HCT116 (cell line): ENCODE measurements around the gene LRPPRC. TPM values are rescaled to one million over a fixed set of nuclear protein-coding genes. Genes with fewer than 3 reads are reported as not detected.

Source experiments
- ATAC-seq: fragments of 200-7000 bp; cut with Tn5 transposase; 2 replicates; pipeline ENCODE4 v1.9.1; 2020; ENCODE audit warnings: mild to moderate bottlenecking, moderate library complexity
- BruUV-seq: library from RNA; stranded (reverse); fragments of 400-500 nt; replicated peaks from 2 replicates; lab custom pipeline; 2021; lab: Mats Ljungman, UMichigan
- CTCF ChIA-PET: fragments of 300-600 bp; sonication (Branson Sonifier 250); formaldehyde crosslinking; loops from one replicate; lab custom pipeline; 2021; ENCODE audit warnings: antibody characterized with exemption; lab: Charles Lee
- POLR2A ChIA-PET: fragments of 300-600, 350-600 bp; sonication (Branson Sonifier 250); formaldehyde crosslinking; loops from one replicate; lab custom pipeline; 2021; ENCODE audit warnings: antibody characterized with exemption; lab: Charles Lee
- RAD21 ChIA-PET, 2 experiments: fragments of 300-600 bp; sonication (Branson Sonifier 250); formaldehyde crosslinking; loops; one replicate each; lab custom pipeline; 2023; ENCODE audit warnings: low total read pairs in 2 of 2; ENCODE audit not compliant: uncharacterized antibody in 2 of 2, unreplicated experiment in 2 of 2, low non-redundant PET in 1 of 2; lab: Charles Lee
- DNase-seq: peaks from one replicate; pipeline ENCODE4 v3.0.0-alpha.2; 2010; ENCODE audit warnings: low read depth, low spot score
- H2AFZ ChIP-seq: fragments of 200-600 bp; shearing (Covaris generic), sonication (generic); 2 replicates; pipeline ENCODE4 v1.6.1; 2017; ENCODE audit warnings: low read depth, mixed run types, mixed read lengths, antibody characterized with exemption, low read length; ENCODE audit not compliant: poor library complexity, severe bottlenecking
- H3K27ac ChIP-seq: 2 replicates; pipeline ENCODE4 v1.5.1; 2012; ENCODE audit warnings: low read depth, low read length
- H3K27me3 ChIP-seq: fragments of 200-600 bp; sonication (generic); 2 replicates; pipeline ENCODE4 v1.6.1; 2016; ENCODE audit warnings: mixed run types, low read length, mixed read lengths; ENCODE audit not compliant: insufficient read depth
- H3K36me3 ChIP-seq, 2 experiments: fragments of 200-500 bp in 1 of 2; fragments of 200-600 bp in 1 of 2; sonication (Bioruptor generic) in 1 of 2; sonication (generic) in 1 of 2; 2 replicates each; pipeline versions ENCODE4 v1.5.1 to v1.6.1; 2014 to 2016; ENCODE audit warnings: low read length in 2 of 2, inconsistent platforms in 1 of 2, mixed read lengths in 1 of 2, mixed run types in 1 of 2; ENCODE audit not compliant: insufficient read depth in 2 of 2, control insufficient read depth in 1 of 2
- H3K4me1 ChIP-seq, 2 experiments: fragments of 200-600 bp in 1 of 2; sonication (generic) in 1 of 2; 2 replicates each; pipeline versions ENCODE4 v1.5.1 to v1.6.1; 2012 to 2017; ENCODE audit warnings: low read length in 2 of 2, inconsistent platforms in 1 of 2, mild to moderate bottlenecking in 1 of 2, mixed read lengths in 1 of 2, mixed run types in 1 of 2, moderate library complexity in 1 of 2; ENCODE audit not compliant: insufficient read depth in 2 of 2, control insufficient read depth in 1 of 2
- H3K4me2 ChIP-seq: fragments of 200-600 bp; sonication (generic); 2 replicates; pipeline ENCODE4 v1.6.1; 2017; ENCODE audit warnings: mixed run types, low read length, mixed read lengths
- H3K4me3 ChIP-seq, 2 experiments: fragments of 200-600 bp in 1 of 2; sonication (generic) in 1 of 2; replicated peaks in 1 of 2; 2 replicates each; pipeline ENCODE4 v1.5.1; 2011 to 2016; ENCODE audit warnings: low read length in 2 of 2, control low read depth in 1 of 2, low read depth in 1 of 2, mild to moderate bottlenecking in 1 of 2, mixed read lengths in 1 of 2, mixed run types in 1 of 2
- H3K79me2 ChIP-seq: fragments of 200-600 bp; sonication (generic); 2 replicates; pipeline ENCODE4 v1.6.1; 2017; ENCODE audit warnings: mild to moderate bottlenecking, mixed run types, low read length, moderate library complexity, mixed read lengths; ENCODE audit not compliant: insufficient read depth
- H3K9ac ChIP-seq: fragments of 200-600 bp; sonication (generic); 2 replicates; pipeline ENCODE4 v1.6.1; 2016; ENCODE audit warnings: low read length, mixed read lengths
- H3K9me2 ChIP-seq: fragments of 200-600 bp; sonication (generic), shearing (Covaris generic); 2 replicates; pipeline ENCODE4 v1.6.1; 2017; ENCODE audit warnings: mixed run types, mild to moderate bottlenecking, moderate library complexity; ENCODE audit not compliant: insufficient read depth
- H3K9me3 ChIP-seq, 2 experiments: fragments of 200-500 bp in 1 of 2; fragments of 200-600 bp in 1 of 2; sonication (Bioruptor generic) in 1 of 2; sonication (generic) in 1 of 2; 2 replicates each; pipeline ENCODE4 v1.6.1; 2014 to 2017; ENCODE audit warnings: low read length in 2 of 2, mixed read lengths in 2 of 2, inconsistent platforms in 1 of 2, low read depth in 1 of 2, mild to moderate bottlenecking in 1 of 2, mixed run types in 1 of 2, moderate library complexity in 1 of 2; ENCODE audit not compliant: control insufficient read depth in 1 of 2, insufficient read depth in 1 of 2
- H4K20me1 ChIP-seq: fragments of 200-600 bp; sonication (generic), shearing (Covaris generic); 2 replicates; pipeline ENCODE4 v1.6.1; 2017; ENCODE audit warnings: mixed run types, mild to moderate bottlenecking, moderate library complexity; ENCODE audit not compliant: insufficient read depth
- ATF3 ChIP-seq: IDR thresholded peaks from 2 replicates; pipeline ENCODE4 v1.6.1; 2012
- JUND ChIP-seq: IDR thresholded peaks from 2 replicates; pipeline ENCODE4 v1.6.1; 2012
- POLR2A ChIP-seq: IDR thresholded peaks from 2 replicates; pipeline ENCODE4 v1.7.0; 2011; ENCODE audit warnings: borderline replicate concordance; ENCODE audit not compliant: insufficient read depth, insufficient read length; ENCODE audit errors: extremely low read depth
- POLR2AphosphoS5 ChIP-seq: IDR thresholded peaks from 2 replicates; pipeline ENCODE4 v1.6.1; 2011; ENCODE audit warnings: mild to moderate bottlenecking, low read depth, low read length, moderate library complexity
- SIN3A ChIP-seq: IDR thresholded peaks from 2 replicates; pipeline ENCODE4 v1.6.1; 2012; ENCODE audit warnings: low read depth
- YY1 ChIP-seq: IDR thresholded peaks from 2 replicates; pipeline ENCODE4 v1.6.1; 2011; ENCODE audit warnings: low read length, low read depth, moderate library complexity, mild to moderate bottlenecking; ENCODE audit not compliant: insufficient replicate concordance; ENCODE audit errors: extremely low read depth
- ZNF274 ChIP-seq: fragments of 200-500 bp; sonication (Bioruptor generic); IDR thresholded peaks from 2 replicates; pipeline ENCODE4 v1.6.1; 2014; ENCODE audit warnings: mild to moderate bottlenecking, low read depth, low read length, inconsistent platforms
- intact Hi-C: fragments of 100-400 bp; cut with micrococcal nuclease; formaldehyde crosslinking; loops from 2 replicates; pipeline ENCODE4 v1.10.0; 2022
- total RNA-seq: library from RNA; stranded (reverse); gene quantifications from one replicate; pipeline ENCODE4 v1.2.1, GENCODE V29; 2021; ENCODE audit not compliant: unreplicated experiment
- TF ChIP-seq, protein P1 (sequence below): IDR thresholded peaks from 2 replicates; pipeline ENCODE4 v1.6.1; 2012; ENCODE audit warnings: low read depth

The LRPPRC gene
- total RNA-seq, 1 experiment from 2014 or later, result 210 TPM

- DNase-seq (no peak), ATAC-seq (no peak)
- H3K27ac ChIP-seq, result no peak overlapping the region
- ChIA-PET POLR2A (no interaction called here), CTCF (no interaction called here), RAD21 (no interaction called here)
- TF ChIP-seq POLR2A, result no peak
- H3K27me3 ChIP-seq, result peaks cover 6% of the 10 kb centered on the region; the same call in 1 of the 2 replicates
- H2AFZ ChIP-seq, result no peak overlapping the region
- no peaks in the 10 kb centered on the region for H3K36me3 ChIP-seq
- no peaks in the 10 kb centered on the region for H4K20me1 ChIP-seq
- H3K79me2 ChIP-seq, result no peaks in the 10 kb centered on the region
- no peak overlapping the region for H3K4me3 ChIP-seq
- H3K4me2 ChIP-seq, result no peak overlapping the region
- no TSS peak for BruUV-seq
- H3K4me1 ChIP-seq, result no peaks in the 10 kb centered on the region
- H3K9me2 ChIP-seq, result no peaks in the 10 kb centered on the region
- intact Hi-C loops, result no loop called here
- H3K9ac ChIP-seq, result no peak overlapping the region
- H3K9me3 ChIP-seq, result no peaks in the 10 kb centered on the region
Observed at GRCh38 chr2:44004735-44005602, 9.2 kb upstream of the LRPPRC start.

DNA sequence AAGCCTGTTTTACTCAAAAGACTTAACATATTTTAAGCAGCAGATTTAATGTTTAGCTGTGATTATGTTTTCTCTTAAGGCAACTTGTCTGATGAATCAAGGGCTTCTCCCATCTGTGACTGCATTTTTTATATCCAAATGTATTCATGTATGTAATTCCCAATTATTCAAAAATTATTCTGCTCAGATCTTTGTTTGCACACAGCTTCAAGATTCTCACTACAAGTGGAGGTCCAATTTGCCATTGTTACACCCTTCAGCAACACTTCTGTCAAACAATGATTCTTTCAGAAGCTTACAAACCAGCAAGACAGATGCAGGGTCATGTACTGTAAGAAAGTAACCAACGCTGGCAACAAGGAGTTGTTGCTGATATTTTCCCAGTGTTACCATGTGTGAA, 5.9 kb upstream of the LRPPRC start:
- CTCF ChIA-PET, result interaction anchor here (1.1 kb wide), 1 partner anchor 10 kb away, joined by 3 read pairs; no protein-coding TSS in a partner anchor

More for the DNA sequence above, 5.9 kb upstream of the LRPPRC start:
- Histone ChIP-seq H2AFZ (no peak overlapping the region), H3K4me3 (no peak overlapping the region), H3K27ac (no peak overlapping the region), H3K4me2 (no peak overlapping the region), H3K4me1 (peaks cover 0 to 4% of the 10 kb centered on the region in 2 experiments; a peak in 1 of 4 replicates), H3K9ac (no peak overlapping the region), H3K27me3 (no peaks in the 10 kb centered on the region), H4K20me1 (no peaks in the 10 kb centered on the region), H3K9me2 (no peaks in the 10 kb centered on the region), H3K36me3 (no peaks in the 10 kb centered on the region), H3K9me3 (no peaks in the 10 kb centered on the region), H3K79me2 (no peaks in the 10 kb centered on the region)
- no peak for TF ChIP-seq POLR2AphosphoS5
- TF ChIP-seq ATF3, result no peak
- no peak for TF ChIP-seq SIN3A
- TF ChIP-seq ZNF274, result no peak
- no peak for TF ChIP-seq JUND
- no peak for TF ChIP-seq YY1
- TF ChIP-seq, protein P1, sequence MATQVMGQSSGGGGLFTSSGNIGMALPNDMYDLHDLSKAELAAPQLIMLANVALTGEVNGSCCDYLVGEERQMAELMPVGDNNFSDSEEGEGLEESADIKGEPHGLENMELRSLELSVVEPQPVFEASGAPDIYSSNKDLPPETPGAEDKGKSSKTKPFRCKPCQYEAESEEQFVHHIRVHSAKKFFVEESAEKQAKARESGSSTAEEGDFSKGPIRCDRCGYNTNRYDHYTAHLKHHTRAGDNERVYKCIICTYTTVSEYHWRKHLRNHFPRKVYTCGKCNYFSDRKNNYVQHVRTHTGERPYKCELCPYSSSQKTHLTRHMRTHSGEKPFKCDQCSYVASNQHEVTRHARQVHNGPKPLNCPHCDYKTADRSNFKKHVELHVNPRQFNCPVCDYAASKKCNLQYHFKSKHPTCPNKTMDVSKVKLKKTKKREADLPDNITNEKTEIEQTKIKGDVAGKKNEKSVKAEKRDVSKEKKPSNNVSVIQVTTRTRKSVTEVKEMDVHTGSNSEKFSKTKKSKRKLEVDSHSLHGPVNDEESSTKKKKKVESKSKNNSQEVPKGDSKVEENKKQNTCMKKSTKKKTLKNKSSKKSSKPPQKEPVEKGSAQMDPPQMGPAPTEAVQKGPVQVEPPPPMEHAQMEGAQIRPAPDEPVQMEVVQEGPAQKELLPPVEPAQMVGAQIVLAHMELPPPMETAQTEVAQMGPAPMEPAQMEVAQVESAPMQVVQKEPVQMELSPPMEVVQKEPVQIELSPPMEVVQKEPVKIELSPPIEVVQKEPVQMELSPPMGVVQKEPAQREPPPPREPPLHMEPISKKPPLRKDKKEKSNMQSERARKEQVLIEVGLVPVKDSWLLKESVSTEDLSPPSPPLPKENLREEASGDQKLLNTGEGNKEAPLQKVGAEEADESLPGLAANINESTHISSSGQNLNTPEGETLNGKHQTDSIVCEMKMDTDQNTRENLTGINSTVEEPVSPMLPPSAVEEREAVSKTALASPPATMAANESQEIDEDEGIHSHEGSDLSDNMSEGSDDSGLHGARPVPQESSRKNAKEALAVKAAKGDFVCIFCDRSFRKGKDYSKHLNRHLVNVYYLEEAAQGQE, result no peak
- POLR2A ChIA-PET, result no interaction called here
- RAD21 ChIA-PET, result no interaction called here
- no TSS peak for BruUV-seq
- intact Hi-C loops, result no loop called here
- DNase-seq, result no peak
- no peak for ATAC-seq
